GM12801 (cell line): ENCODE measurements around the gene CYP27C1.

Experiments used
- TF ChIP-seq, protein P1 (sequence below): IDR thresholded peaks from one replicate; pipeline ENCODE4 v1.5.1; 2011; ENCODE audit warnings: control low read depth; ENCODE audit not compliant: insufficient read length; ENCODE audit errors: extremely low read depth

CYP27C1 gene

DNA sequence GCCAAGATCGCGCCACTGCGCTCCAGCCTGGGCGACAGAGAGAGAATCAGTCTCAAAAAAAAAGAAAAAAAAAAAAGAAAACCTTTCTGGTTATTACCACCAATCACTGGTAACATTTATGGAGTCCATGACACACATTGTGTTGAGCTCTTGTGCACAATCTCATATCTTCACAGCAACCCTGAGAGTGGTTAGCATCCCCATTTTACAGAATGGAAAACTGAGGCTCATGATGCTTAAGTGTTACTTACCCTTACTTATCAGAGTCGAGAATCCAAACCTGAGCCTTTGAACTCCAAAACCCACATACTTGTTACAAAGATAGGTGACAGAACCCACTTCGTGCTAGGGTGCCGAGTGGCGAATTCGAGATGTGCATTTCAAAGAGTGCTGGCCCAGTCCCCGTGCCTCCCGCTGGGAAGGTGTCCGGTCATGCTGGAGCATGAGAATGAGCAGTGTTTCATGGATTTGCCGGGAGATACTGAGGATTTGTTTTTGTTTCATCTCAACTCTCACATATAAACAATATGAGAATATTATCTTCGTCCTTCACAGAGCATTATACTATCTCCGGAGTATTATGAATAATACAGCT is 50.9 kb downstream of the CYP27C1 start:
- TF ChIP-seq, protein P1, sequence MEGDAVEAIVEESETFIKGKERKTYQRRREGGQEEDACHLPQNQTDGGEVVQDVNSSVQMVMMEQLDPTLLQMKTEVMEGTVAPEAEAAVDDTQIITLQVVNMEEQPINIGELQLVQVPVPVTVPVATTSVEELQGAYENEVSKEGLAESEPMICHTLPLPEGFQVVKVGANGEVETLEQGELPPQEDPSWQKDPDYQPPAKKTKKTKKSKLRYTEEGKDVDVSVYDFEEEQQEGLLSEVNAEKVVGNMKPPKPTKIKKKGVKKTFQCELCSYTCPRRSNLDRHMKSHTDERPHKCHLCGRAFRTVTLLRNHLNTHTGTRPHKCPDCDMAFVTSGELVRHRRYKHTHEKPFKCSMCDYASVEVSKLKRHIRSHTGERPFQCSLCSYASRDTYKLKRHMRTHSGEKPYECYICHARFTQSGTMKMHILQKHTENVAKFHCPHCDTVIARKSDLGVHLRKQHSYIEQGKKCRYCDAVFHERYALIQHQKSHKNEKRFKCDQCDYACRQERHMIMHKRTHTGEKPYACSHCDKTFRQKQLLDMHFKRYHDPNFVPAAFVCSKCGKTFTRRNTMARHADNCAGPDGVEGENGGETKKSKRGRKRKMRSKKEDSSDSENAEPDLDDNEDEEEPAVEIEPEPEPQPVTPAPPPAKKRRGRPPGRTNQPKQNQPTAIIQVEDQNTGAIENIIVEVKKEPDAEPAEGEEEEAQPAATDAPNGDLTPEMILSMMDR, result no peak

DNA sequence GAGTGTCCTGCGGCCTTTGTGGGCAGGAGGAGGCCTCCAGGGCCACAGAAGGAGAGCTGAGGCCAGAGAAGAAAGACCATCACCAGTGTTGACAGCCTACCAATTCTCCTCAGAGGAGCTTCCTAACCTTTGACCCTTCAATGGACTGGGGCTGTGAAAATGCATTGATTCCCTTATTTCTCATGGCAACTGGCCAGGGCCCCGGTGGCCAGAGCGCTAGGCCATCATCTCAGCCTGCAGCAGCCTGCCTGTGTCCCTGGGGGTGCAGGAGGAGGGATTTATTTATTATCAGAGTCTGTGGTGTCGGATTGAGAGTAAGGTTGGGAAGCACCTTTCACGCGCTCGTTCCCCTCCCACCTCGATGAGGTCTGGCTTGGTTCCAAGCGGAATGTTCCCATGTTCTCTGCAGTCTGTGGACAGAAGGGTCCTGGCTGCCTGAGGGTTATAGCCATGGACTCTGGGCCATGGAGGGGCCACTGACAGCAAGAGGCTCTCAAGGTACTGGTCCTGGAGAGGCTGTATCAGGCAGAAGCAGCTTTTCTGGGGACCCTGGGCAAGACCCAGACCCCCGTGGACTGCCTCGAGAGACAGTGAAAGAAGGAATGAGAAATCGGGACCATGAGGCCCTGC is 53.8 kb downstream of the CYP27C1 start:
- TF ChIP-seq, protein P1, result no peak

DNA sequence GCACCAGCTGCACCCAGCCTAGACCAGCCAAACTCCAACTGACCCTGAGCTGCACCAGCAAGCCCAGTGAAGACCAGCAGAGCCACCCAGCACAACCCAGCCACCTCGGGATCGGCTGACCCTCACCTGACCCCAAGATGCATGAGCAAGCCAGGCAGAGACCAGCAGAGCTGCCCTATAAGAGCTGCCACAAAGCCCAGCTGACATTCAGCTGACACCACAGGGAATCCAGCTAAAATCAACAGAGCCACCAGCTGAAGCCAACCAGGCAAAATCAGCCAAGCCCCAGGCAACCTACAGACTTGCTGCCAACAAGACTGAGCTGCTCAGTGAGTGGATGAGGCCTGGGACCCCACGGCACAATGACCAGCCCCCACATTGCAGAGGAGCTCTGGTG is 54.6 kb downstream of the CYP27C1 start:
- TF ChIP-seq, protein P1, result no peak

DNA sequence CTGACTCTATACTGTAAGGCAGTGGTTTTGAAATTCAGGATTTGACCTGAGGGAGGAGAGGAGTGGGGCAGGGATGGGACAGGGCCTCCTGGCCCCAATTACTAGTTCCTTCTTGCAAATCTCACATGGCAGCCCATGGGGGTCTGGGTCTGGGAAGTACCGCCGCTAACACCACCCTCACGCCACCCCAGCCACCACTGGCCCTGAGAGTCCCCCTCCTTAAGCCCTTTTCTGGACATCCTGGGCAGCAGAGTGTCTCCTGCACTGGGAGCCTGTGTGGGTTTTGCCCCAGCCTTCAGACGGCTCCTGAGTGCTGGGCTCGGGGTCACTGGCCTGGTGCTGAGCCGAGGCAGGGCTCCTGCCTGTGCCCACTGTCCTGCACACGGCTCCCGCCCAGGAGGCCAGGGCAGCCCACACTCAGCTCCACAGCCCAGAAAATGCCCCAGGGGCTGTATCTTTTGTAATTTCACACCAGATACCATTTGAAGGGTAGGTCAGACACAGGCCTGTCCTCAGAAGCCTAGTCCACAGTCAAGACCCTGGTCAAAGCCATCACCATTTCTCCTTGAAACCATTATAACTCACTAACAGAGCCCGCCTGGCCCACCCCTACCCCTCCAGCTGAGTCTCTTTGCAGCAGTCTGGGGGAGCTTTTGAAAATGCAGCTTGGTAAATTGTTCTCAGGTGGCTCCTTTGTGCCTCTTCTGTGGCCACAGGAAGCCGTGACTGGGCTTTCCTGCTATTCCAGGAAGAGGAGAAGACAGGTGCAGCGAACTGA is 55.1 kb downstream of the CYP27C1 start:
- TF ChIP-seq, protein P1, result no peak

DNA sequence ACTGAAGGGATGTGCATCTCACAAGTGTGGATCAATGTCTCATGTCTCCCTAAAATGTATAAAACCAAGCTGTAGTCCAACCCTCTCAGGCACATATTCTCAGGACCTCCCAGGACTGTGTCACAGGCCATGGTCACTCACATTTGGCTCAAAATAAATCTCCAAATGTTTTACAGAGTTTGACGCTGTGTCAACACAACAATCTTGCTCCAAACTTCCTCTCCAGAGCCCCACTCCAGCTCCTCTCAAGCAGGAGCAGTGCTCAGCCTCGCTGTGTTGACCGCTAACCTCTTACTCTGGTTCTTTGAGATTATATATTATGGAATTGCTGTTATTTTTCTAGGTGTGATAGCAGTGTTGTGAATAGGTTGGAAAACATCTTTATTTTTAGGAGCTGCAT is 56.2 kb downstream of the CYP27C1 start:
- TF ChIP-seq, protein P1, result no peak

DNA sequence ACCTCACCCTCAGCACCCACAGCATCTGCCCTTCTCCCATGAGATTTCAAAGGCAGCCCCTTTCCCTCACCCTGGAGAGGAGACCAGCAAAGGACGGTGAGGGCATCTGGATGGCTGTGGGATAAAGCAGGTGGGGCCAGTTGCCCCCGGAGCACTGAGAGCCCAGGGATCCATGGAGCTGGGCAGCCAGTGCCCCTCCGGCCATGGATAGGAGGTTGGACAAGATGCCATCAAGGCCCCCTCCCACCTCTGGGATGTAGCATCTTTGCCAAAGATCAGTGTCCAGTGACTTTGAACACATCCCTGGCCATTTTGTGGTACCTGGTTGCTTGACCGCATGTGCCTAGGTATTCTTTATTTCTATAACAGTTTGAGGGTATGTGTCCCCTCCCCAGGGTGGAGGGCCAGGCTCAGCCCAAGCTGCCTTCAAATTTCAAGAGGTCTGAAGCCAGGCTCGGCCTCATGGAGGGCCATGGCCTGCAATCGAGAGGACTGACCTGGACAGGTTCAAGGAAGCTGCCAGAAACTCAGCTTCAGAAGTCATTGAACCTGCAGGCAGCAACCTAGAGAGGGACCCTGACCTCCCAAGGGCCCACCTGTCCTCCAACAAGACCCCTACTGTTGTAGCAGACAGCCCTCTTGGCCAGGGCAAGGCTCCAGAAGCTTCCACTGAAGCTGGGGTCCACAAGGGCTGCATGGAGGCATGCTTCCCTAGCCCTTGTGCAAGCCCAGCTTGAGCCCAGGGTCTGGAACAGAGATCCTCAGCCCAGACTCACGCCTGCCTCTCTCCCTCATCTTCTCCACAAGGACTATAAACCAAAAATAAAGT is 57.6 kb downstream of the CYP27C1 start:
- TF ChIP-seq, protein P1, result no peak
